ENCODE results near the gene DGKQ. TPM values are rescaled to one million over a fixed set of nuclear protein-coding genes. Genes with fewer than 3 reads are reported as not detected.

Gene DGKQ
- total RNA-seq, 4 donors from 2014 or later, result 1.2 to 12.7 (median 10.1) TPM

DNA sequence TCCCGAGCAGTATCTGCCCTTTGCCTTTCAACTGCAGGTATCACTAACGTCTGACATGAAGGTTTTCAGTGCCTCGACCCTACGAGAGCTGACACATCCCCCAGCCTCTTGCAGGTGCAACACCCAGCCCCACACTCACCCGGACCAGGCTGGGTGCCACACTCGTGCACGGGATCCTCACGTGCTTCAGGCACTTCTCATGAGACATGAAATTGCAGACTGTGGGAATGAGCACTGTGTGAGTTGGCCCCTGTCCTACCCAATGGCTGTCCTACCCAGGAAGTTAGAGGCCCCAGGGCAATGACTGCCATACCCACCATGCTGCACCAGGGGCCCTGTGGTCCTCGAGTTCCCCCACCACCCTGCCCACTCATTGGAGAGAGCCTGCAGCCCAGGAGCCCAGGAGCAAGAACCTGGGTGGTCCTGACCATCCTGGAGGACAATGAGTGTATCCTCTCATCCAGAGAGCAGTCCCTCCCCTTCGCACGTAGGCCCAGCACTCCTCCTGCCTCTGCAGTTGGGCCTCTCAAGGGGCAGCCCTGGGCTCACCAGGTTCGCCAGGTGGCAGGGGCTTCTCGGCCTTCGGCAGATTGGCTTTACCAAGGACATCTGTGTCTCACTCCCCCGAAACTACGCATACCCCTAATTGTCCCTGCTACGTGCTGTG, 2.4 kb downstream of the DGKQ start:
- Histone ChIP-seq H3K27me3 (no peaks in the 10 kb centered on the region), H3K4me1 (peaks cover 0 to 21% of the 10 kb centered on the region in 2 donors), H3K36me3 (no peaks in the 10 kb centered on the region), H3K27ac (no peak overlapping the region), H3K9me3 (no peaks in the 10 kb centered on the region), H3K4me3 (no peak overlapping the region)
- intact Hi-C loops (cut with DNase I; ENCODE audit: low total_unique reads), result no loop called here
- TF ChIP-seq, protein P1, sequence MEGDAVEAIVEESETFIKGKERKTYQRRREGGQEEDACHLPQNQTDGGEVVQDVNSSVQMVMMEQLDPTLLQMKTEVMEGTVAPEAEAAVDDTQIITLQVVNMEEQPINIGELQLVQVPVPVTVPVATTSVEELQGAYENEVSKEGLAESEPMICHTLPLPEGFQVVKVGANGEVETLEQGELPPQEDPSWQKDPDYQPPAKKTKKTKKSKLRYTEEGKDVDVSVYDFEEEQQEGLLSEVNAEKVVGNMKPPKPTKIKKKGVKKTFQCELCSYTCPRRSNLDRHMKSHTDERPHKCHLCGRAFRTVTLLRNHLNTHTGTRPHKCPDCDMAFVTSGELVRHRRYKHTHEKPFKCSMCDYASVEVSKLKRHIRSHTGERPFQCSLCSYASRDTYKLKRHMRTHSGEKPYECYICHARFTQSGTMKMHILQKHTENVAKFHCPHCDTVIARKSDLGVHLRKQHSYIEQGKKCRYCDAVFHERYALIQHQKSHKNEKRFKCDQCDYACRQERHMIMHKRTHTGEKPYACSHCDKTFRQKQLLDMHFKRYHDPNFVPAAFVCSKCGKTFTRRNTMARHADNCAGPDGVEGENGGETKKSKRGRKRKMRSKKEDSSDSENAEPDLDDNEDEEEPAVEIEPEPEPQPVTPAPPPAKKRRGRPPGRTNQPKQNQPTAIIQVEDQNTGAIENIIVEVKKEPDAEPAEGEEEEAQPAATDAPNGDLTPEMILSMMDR (IDR thresholded peaks at IDR 0.05), result no peak
- no peak for TF ChIP-seq POLR2A (IDR thresholded peaks at IDR 0.05)
- DNase-seq, result no peak

DNA sequence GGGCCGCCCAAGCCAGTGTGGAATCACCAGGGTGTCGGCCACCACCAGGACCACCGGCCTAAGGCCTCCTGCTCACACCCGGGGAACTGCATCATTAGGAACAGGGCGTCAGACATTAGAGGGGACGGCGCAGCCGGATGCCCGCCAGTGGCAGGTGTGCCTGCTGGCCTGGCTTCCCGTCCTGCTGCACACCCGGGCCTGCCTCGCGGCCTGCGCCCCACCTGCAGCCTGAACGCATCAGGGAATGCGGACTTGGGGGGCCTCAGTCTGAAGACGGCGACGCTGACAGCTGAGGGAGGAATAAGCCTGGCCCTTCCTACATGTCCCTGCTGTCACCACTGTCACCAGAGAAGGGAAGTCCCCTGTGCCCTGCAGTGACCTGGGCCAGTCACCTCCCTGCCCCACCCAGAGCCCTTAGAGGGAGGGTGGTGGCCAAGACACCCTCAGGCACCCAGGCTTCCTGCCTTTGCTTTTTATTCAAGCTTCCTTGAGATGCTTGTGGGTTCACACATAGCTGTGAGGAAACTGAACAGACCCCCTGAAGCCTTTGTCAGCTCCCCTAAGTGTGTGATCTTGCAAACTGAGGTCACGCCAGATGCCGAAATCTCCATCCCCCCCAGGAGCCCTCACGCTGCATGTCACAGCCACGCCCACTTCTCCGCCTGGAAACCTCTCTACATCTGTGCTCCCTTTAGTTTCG, 3.2 kb downstream of the DGKQ start:
- no peaks in the 10 kb centered on the region for H3K9me3 ChIP-seq
- no peak for TF ChIP-seq POLR2A (IDR thresholded peaks at IDR 0.05)
- TF ChIP-seq, protein P1 (IDR thresholded peaks at IDR 0.05), result no peak
- H3K4me1 ChIP-seq, result peaks cover 0 to 21% of the 10 kb centered on the region in 2 donors
- no peak for DNase-seq
- H3K27me3 ChIP-seq, result no peaks in the 10 kb centered on the region
- no peak overlapping the region for H3K4me3 ChIP-seq
- H3K36me3 ChIP-seq, result no peaks in the 10 kb centered on the region
- H3K27ac ChIP-seq, result no peak overlapping the region
- intact Hi-C loops (cut with DNase I; ENCODE audit: low total_unique reads), result no loop called here

DNA sequence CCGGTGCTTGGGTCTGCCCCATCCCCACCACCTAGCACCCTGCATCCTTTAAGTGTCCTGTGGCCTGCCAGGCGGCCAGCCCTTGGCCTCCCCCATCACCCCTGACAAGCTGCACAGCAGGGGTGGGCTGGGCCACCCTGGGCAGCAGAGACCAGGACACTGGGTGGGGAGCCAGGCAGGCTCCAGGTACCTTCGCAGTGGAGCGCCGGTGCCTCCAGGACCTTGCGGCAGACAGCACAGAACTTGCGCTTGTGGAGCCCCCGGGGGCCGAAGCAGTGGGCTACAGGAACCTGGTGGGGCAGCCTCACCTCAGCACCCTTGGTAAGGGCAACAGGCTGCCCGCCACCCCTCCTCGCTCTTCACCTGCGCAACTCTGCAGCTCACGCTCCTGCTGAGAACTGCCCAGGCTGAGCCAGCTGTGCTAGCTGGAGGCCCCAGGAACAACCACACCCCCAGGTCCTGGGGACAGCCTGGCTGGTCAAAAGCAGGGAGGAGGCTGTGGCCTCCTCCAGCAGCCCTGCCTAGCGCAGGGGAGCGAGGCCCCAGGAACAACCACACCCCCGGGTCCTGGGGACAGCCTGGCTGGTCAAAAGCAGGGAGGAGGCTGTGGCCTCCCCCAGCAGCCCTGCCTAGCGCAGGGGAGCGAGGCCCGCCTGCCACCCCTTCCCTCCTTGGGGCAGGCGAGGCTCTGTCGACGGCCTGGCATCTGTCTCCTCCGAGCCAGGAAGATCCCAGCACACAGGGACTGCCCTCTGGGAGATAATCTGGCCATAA, 4.6 kb downstream of the DGKQ start:
- H3K36me3 ChIP-seq, result no peaks in the 10 kb centered on the region
- TF ChIP-seq POLR2A (IDR thresholded peaks at IDR 0.05), result no peak
- TF ChIP-seq, protein P1 (IDR thresholded peaks at IDR 0.05), result no peak
- no peaks in the 10 kb centered on the region for H3K27me3 ChIP-seq
- intact Hi-C loops (cut with DNase I; ENCODE audit: low total_unique reads), result no loop called here
- H3K9me3 ChIP-seq, result no peaks in the 10 kb centered on the region
- no peak overlapping the region for H3K27ac ChIP-seq
- no peak for DNase-seq
- peaks cover 0 to 17% of the 10 kb centered on the region in 2 donors for H3K4me1 ChIP-seq
- H3K4me3 ChIP-seq, result no peak overlapping the region

DNA sequence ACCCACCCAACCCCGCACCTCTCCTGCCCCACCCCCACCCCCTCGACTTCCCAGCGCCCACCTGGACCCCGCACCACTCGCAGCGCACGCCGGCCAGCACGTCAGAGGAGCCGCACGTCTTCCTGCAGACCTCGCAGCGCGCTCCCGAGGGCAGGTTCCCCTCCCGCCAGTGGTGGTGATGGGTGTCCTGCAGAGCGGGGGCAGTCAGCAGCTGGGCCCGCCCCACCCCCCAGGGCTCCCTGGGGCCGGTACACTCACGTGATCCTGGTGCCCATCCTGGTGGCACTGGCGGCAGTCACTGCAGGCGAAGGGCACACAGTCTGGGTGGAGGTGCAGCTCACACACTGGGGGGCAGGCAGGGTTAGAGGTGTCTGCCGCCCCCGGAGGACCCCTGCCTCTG, 5.1 kb downstream of the DGKQ start:
- no peaks in the 10 kb centered on the region for H3K9me3 ChIP-seq
- H3K27ac ChIP-seq, result no peak overlapping the region
- DNase-seq, result no peak
- TF ChIP-seq, protein P1 (IDR thresholded peaks at IDR 0.05), result no peak
- TF ChIP-seq POLR2A (IDR thresholded peaks at IDR 0.05), result no peak
- no peaks in the 10 kb centered on the region for H3K36me3 ChIP-seq
- H3K4me3 ChIP-seq, result no peak overlapping the region
- peaks cover 0 to 15% of the 10 kb centered on the region in 2 donors for H3K4me1 ChIP-seq
- H3K27me3 ChIP-seq, result no peaks in the 10 kb centered on the region
- intact Hi-C loops (cut with DNase I; ENCODE audit: low total_unique reads), result no loop called here
